Measurements from ENCODE around the gene PDXP. TPM values are rescaled to one million over a fixed set of nuclear protein-coding genes. Genes with fewer than 3 reads are reported as not detected.

PDXP gene
- total RNA-seq, 1 experiment from 2014 or later, result 17.6 TPM

DNA sequence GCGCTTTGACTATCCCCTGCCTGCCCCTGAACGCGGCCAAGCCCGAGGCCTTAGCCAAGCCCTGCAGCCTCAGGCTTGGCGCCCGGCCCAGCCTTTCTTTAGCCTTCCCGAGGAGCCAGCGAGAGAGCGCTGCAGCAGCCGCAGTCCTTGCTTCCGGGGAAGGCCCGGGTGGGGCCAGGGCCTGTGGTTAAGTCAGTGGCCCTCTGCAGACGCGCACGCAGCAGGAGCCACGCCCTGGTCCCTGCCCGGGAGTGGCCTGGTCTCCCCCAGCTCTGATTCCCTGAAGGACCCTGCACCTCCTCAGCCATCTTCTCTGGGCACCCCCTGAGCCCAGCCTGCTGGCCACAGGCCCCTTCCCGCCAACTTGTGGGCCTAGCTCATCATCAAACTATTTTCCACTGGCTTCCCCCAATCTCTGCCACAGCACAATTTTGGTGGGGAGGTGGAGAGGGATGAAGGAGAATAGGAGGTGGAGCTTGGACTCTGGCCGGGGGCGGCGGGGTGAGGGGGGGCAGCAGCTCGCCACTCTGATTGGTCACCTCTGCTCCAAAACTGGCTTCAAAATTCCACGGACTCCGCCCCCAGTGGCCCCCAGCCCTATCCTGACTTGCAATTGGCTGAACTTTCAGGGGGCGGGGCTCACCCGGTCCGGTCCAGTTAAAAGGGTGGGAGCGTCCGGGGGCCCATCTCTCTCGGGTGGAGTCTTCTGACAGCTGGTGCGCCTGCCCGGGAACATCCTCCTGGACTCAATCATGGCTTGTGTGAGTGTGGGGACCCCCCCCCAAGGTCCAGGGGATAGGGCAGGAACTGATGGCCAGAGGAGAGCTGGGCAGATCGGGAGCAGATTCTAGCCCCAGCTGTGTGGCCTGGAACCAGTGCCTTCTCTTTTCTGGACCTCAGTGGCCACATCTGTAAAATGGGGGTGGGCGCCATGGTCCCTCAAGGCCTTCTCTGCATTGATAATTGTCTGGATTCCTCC lies 16.7 kb downstream of the PDXP start, which contains the start of gene LGALS1:
Gene LGALS1, plus strand, starts transcription at position 686 of the 979 bp plus-strand sequence. Its CDS starts 67 bp downstream, at position 753.
- H3K27ac ChIP-seq (ENCODE audit: low read length), result peak within 1 kb of the TSS; percentile 87
- TF ChIP-seq, protein P1, sequence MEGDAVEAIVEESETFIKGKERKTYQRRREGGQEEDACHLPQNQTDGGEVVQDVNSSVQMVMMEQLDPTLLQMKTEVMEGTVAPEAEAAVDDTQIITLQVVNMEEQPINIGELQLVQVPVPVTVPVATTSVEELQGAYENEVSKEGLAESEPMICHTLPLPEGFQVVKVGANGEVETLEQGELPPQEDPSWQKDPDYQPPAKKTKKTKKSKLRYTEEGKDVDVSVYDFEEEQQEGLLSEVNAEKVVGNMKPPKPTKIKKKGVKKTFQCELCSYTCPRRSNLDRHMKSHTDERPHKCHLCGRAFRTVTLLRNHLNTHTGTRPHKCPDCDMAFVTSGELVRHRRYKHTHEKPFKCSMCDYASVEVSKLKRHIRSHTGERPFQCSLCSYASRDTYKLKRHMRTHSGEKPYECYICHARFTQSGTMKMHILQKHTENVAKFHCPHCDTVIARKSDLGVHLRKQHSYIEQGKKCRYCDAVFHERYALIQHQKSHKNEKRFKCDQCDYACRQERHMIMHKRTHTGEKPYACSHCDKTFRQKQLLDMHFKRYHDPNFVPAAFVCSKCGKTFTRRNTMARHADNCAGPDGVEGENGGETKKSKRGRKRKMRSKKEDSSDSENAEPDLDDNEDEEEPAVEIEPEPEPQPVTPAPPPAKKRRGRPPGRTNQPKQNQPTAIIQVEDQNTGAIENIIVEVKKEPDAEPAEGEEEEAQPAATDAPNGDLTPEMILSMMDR (IDR thresholded peaks at IDR 0.05), result no peak
- TF ChIP-seq SIN3A (IDR thresholded peaks at IDR 0.05; ENCODE audit: borderline replicate concordance, insufficient read depth, low read depth, low read length) (no peak; the same call in none of the 2 replicates), TCF7L2 (IDR thresholded peaks at IDR 0.05; ENCODE audit: low read depth, low read length) (no peak), POLR2AphosphoS5 (IDR thresholded peaks at IDR 0.05; ENCODE audit: low read depth, low read length) (peak; percentile 86)
- TF ChIP-seq, protein P2, sequence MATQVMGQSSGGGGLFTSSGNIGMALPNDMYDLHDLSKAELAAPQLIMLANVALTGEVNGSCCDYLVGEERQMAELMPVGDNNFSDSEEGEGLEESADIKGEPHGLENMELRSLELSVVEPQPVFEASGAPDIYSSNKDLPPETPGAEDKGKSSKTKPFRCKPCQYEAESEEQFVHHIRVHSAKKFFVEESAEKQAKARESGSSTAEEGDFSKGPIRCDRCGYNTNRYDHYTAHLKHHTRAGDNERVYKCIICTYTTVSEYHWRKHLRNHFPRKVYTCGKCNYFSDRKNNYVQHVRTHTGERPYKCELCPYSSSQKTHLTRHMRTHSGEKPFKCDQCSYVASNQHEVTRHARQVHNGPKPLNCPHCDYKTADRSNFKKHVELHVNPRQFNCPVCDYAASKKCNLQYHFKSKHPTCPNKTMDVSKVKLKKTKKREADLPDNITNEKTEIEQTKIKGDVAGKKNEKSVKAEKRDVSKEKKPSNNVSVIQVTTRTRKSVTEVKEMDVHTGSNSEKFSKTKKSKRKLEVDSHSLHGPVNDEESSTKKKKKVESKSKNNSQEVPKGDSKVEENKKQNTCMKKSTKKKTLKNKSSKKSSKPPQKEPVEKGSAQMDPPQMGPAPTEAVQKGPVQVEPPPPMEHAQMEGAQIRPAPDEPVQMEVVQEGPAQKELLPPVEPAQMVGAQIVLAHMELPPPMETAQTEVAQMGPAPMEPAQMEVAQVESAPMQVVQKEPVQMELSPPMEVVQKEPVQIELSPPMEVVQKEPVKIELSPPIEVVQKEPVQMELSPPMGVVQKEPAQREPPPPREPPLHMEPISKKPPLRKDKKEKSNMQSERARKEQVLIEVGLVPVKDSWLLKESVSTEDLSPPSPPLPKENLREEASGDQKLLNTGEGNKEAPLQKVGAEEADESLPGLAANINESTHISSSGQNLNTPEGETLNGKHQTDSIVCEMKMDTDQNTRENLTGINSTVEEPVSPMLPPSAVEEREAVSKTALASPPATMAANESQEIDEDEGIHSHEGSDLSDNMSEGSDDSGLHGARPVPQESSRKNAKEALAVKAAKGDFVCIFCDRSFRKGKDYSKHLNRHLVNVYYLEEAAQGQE (IDR thresholded peaks at IDR 0.05; ENCODE audit: insufficient read depth in 1 of 2, low read depth in 2 of 2, low read length in 1 of 2), result no peak
- intact Hi-C loops (cut with micrococcal nuclease; ENCODE audit: unreplicated experiment), result no loop called here
- in situ Hi-C loops (cut with HindIII; ENCODE audit: low pct_unique_long_range_greater_than_20kb, low sequenced_read_pairs), result no loop called here
- ATAC-seq (peak; percentile 86), DNase-seq (ENCODE audit: low read depth, low spot score) (peak; percentile 69)
- POLR2A ChIA-PET, result interaction anchor here (0.6 to 1.5 kb wide), 4 partner anchors 15 to 126 kb away, joined by 4 to 12 read pairs (median 8); no protein-coding TSS in a partner anchor
- CTCF ChIA-PET, result interaction anchor here (1.6 kb wide), 1 partner anchor 32 kb away, joined by 8 read pairs; no protein-coding TSS in a partner anchor
- H3K36me3 ChIP-seq (ENCODE audit: control insufficient read depth, insufficient read depth, low read length), result no peaks in the 10 kb centered on the region
- no peaks in the 10 kb centered on the region for H3K9me3 ChIP-seq (ENCODE audit: control insufficient read depth, insufficient read depth, low read depth, low read length)
- no TSS peak for BruUV-seq (replicated peaks)
- peak within 1 kb of the TSS; percentile 70 to 84 for H3K4me3 ChIP-seq (ENCODE audit: low read depth in 2 of 2, low read length in 2 of 2)
- peaks cover 21% of the 10 kb centered on the region for H3K4me1 ChIP-seq (ENCODE audit: control insufficient read depth, insufficient read depth, low read length)
- H3K27me3 ChIP-seq (ENCODE audit: control insufficient read depth, insufficient read depth, low read length), result no peaks in the 10 kb centered on the region

DNA sequence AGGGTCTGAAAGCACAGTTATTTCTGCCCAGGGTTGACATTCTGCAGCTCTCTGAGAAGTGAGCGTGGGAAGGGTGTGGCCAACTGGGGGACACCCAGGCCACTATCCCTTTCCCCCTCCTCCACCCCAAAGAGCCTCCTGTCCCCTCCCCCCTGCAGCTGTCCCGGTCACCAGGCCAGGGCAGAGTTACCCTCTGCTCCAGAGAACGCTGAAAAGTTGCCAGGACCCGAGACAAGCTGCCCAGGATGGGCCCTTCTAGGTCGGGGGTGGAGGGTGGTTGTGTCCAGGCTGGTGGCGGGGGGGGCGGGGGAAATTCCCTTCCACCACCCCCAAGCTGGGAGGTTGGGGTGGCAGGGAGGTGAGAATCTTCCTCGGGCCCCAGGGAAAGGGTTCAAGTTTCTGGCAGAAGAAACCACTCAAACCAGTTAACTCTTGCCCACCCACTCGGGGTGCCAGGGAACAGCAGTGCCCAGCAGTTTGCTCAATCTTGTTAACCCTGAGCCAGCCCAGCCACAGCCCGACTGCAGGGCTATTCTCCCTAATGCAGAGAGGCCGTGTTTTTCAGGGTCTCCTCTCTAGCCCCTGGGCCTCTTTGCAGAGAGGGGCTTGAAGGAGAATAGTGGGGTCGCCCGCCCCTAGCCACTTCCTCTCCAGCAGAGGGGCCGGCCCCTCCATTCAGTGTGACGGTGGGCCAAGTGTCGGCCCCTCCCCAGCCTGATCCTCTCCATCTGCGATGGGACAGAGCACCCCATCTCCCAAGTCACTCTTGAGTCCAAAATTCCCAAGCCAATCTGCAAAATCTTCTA lies 17.6 kb downstream of the PDXP start:
- intact Hi-C loops (cut with micrococcal nuclease; ENCODE audit: unreplicated experiment) (no loop called here), in situ Hi-C loops (cut with HindIII; ENCODE audit: low pct_unique_long_range_greater_than_20kb, low sequenced_read_pairs) (no loop called here)
- H3K4me1 ChIP-seq (ENCODE audit: control insufficient read depth, insufficient read depth, low read length), result peaks cover 28% of the 10 kb centered on the region
- CTCF ChIA-PET, result interaction anchor here (1.6 kb wide), 1 partner anchor 33 kb away, joined by 8 read pairs; no protein-coding TSS in a partner anchor
- H3K36me3 ChIP-seq (ENCODE audit: control insufficient read depth, insufficient read depth, low read length), result no peaks in the 10 kb centered on the region
- ATAC-seq (peak; percentile 24), DNase-seq (ENCODE audit: low read depth, low spot score) (no peak)
- no peaks in the 10 kb centered on the region for H3K9me3 ChIP-seq (ENCODE audit: control insufficient read depth, insufficient read depth, low read depth, low read length)
- POLR2A ChIA-PET, result interaction anchor here (0.6 to 1.5 kb wide), 3 partner anchors 15 to 125 kb away, joined by 4 to 12 read pairs (median 7); no protein-coding TSS in a partner anchor
- H3K4me3 ChIP-seq (ENCODE audit: low read depth in 2 of 2, low read length in 2 of 2), result peak overlapping the region; percentile 70 to 84
- peak overlapping the region; percentile 85 for H3K27ac ChIP-seq (ENCODE audit: low read length)
- TF ChIP-seq TCF7L2 (IDR thresholded peaks at IDR 0.05; ENCODE audit: low read depth, low read length), result no peak
- TF ChIP-seq SIN3A (IDR thresholded peaks at IDR 0.05; ENCODE audit: borderline replicate concordance, insufficient read depth, low read depth, low read length), result 0 out of 2 replicates have a peak, but pooled peaks have one; percentile 25
- TF ChIP-seq, protein P1 (IDR thresholded peaks at IDR 0.05), result no peak
- no peak; the same call in none of the 2 replicates for TF ChIP-seq POLR2AphosphoS5 (IDR thresholded peaks at IDR 0.05; ENCODE audit: low read depth, low read length)
- TF ChIP-seq, protein P2 (IDR thresholded peaks at IDR 0.05; ENCODE audit: insufficient read depth in 1 of 2, low read depth in 2 of 2, low read length in 1 of 2), result no peak
- H3K27me3 ChIP-seq (ENCODE audit: control insufficient read depth, insufficient read depth, low read length), result no peaks in the 10 kb centered on the region
- BruUV-seq (replicated peaks), result TSS peak; percentile 85

Measured in Panc1 (cell line).